HG02884 (cell line): ENCODE data around the gene NTSR1.

ENCODE experiments used
- ATAC-seq: cut with Tn5 transposase; IDR thresholded peaks from one replicate; pipeline ENCODE4 v1.9.1; 2021; ENCODE audit warnings: mild to moderate bottlenecking, moderate library complexity; ENCODE audit not compliant: unreplicated experiment

NTSR1 gene

DNA sequence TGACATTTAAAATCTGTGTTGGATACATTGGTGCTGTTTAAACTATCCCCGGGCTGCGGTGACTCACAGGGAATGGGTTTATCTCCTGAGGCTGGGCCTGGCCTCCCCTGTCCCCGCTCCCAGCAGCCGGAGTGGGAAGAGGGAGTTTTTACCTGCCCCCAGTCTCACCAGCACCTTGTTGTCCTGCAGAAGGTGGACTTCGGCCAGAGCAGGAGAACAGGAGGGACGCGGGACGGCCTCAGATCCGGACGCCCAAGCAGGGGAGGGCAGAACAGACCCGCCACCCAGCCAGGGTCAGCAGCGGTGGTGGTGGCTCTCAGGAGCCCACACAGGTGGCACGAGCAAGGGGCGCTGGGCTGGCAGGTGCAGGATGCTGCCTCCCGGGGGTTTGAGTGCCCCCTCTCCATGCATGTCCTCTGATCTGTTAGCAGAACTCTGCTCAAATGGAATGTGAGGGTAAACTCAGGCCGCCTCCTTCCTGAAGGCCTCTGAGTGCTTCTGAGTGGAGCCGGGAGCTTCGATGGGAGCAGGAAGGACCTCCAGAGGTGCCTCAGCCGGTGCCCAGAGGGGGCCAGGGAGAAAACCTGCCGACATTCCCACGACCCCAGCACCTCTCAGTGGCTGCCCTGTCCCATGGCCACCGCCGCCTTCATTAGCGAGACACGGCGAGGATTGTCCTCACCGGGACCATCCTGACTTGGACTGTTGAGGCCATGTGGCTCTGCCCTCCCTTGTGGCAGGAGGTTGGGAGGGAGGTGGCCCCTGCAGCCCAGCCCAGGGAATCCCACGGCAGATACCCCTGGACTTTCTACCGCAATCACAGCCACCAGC lies 44.2 kb downstream of the NTSR1 start:
- ATAC-seq = no peak

- ATAC-seq = no peak
Observed at GRCh38 chr20:62753626-62754025, 45.0 kb downstream of the NTSR1 start.

DNA sequence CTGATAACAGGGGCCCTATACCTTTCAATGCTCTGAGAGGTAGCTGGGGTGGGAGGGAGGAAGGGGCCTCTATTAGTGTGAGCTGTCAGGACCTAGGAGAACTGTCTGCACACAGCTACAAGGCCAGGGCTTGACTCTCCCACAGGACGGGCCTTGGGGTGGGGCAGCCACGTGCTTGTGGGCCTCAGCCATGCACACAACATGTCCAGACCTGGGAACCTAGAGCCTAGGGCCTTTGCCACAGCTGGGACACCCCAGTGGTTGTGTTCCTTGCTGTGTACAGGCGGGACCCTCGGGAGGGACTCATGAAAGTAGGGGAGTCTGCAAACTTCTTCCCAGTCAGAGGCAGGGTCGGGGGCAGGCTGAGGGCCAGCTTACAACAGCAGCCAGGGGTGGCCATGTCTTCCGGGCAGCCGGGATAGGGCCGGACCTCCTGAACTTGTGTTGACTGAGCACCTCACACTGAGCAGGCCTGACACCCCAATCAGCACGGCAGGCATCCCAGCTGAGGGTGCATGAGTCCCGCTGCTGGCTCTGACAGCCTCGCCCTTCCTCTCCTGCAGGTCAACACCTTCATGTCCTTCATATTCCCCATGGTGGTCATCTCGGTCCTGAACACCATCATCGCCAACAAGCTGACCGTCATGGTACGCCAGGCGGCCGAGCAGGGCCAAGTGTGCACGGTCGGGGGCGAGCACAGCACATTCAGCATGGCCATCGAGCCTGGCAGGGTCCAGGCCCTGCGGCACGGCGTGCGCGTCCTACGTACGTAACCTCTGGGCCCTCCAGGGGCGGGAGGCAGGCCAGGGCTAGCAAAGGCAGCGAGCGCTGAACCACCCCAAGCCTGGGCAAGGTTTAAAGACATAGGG lies 45.7 kb downstream of the NTSR1 start:
- ATAC-seq = no peak

DNA sequence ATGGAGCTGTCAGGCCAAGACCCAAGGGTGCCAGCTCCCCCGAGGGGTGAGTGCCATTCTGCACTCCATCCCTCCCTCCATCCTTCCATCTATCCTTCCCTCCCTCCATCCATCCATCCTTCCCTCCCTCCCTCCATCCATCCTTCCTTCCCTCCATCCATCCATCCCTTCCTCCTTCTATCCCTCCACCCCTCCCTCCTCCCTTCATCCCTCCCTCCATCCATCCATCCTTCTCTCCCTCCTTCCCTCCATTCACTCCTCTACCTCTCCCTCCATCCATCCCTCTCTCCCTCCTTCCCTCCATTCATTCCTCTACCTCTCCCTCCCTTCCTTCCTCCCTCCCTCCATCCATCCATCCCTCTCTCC lies 46.3 kb downstream of the NTSR1 start:
- ATAC-seq = no peak

- ATAC-seq = no peak
Observed at GRCh38 chr20:62755817-62756724, 47.4 kb downstream of the NTSR1 start.

DNA sequence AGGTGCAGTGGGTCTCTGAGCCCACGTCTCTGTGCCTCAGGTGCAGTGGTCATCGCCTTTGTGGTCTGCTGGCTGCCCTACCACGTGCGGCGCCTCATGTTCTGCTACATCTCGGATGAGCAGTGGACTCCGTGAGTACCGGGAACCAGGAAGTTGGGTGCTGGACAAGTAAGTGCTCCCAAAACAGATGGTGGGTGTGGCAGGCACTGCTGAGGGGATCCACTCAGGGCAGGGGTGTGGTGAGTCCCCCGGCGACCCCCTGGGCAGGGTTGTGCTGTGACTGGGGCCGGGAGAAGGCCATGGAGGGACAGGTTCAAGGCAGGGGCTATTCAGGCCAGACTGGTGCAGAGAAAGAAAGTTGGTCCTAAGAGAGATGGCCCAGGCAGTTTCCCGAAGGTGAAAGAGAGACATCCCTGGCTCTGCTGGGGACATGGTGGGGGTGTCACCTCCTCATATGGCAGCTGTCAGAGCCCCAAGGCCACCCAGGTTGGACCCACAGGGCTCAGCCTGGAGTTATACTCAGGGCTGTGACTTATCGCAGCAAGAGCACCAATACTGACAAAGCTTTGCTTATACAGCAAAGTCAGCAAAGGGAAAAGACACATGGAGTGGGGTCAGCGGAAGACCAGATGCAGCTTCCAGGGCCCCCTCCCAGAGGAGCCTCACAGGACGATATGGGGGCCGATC lies 49.7 kb downstream of the NTSR1 start:
- ATAC-seq = no peak

- ATAC-seq = no peak
Observed at GRCh38 chr20:62759981-62760431, 51.4 kb downstream of the NTSR1 start.

- no peak for ATAC-seq
Observed at GRCh38 chr20:62760471-62760855, 51.8 kb downstream of the NTSR1 start.

DNA sequence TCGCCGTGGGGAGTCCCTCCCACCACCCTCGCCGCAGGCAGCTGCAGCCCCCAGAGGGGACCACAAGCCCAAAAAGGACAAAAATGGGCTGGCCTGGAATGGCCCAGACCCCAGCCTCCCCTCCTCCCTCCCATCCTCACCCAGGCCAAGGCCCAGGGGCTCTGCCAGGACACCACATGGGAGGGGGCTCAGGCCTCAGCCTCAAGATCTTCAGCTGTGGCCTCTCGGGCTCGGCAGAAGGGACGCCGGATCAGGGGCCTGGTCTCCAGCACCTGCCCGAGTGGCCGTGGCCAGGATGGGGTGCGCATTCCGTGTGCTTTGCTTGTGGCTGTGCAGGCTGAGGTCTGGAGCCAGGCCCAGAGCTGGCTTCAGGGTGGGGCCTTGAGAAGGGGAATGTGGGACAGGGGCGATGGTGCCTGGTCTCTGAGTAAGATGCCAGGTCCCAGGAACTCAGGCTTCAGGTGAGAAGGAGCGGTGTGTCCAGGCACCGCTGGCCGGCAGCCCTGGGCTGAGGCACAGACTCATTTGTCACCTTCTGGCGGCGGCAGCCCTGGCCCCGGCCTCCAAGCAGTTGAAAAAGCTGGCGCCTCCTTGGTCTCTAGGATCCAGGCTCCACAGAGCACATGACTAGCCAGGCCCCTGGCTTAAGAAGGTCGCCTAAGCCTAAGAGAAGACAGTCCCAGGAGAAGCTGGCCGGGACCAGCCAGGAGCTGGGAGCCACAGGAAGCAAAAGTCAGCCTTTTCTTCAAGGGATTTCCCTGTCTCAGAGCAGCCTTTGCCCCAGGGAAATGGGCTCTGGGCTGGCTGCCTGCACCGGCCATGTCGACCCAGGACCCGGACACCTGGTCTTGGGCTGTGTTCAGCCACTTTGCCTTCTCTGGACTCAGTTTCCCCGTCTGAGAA lies 52.5 kb downstream of the NTSR1 start:
- ATAC-seq = no peak

- no peak for ATAC-seq
Observed at GRCh38 chr20:62761759-62762131, 53.1 kb downstream of the NTSR1 start.

DNA sequence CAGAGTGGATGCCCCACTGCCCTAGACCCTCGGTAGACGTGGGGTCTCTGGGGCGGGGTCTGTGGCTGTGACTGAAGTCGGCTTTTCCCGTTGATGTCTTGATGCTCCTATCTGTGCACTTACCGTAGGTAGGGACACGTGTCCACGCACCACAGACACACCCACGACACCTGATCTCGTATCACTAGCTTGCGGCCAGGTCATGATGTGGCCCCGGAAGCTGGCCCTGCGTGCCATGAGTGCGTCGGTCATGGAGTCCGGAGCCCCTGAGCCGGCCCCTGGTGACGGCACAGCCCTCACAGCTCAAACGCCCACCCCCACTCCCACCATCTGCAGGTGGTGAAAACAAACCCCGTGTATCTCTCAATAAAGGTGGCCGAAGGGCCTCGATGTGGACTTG lies 53.7 kb downstream of the NTSR1 start:
- no peak for ATAC-seq

DNA sequence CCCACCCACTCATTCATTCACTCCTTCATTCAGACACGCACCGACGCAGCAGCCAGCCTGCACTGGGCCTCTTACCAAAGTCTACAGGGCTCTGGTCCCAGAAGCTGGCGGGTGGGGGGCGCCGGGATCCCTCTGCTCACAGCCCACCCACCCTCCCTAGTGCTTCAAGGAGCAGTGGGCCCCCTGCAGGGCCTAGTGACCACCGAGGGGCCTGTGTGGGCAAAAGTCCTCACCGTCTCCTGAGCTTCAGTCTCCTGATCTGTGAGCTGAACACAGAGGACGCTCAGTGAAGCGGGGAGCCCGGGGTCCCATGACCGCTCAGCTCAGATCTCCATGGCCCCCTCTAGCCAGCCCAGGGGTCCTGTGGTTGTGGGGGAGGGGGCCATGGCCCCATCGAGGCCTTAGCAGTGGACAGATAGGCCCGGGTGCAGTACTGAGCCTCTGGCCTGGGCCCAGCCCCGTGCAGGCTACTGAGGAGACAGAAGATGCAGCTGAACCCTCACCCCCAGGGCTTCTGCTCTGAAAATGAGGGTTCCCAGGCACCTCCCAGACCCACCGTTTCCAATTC lies 54.2 kb downstream of the NTSR1 start:
- no peak for ATAC-seq

DNA sequence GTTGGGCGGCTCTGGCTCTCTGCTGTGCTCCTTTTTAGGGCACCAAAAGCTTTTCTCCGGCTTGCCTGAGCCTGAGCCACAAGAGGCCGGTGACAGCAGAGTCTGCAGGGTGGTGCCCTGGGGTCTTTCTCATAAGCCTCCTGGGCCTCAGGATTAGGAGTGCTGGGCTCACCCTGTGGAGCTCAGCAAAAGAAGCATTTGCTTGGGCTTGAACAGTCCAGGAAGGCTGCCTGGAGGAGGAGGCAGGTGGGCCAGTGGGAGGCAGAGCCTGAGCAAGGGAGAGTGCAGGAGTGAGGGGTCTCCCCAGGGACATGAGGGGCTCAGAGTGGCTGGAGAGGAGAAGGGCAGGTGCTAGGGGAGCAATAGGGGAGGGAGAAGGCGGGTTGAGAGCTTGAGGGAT lies 54.8 kb downstream of the NTSR1 start:
- no peak for ATAC-seq

GRCh38 chr20:62764156-62764935 lies 55.7 kb downstream of the NTSR1 start:
- ATAC-seq = no peak

DNA sequence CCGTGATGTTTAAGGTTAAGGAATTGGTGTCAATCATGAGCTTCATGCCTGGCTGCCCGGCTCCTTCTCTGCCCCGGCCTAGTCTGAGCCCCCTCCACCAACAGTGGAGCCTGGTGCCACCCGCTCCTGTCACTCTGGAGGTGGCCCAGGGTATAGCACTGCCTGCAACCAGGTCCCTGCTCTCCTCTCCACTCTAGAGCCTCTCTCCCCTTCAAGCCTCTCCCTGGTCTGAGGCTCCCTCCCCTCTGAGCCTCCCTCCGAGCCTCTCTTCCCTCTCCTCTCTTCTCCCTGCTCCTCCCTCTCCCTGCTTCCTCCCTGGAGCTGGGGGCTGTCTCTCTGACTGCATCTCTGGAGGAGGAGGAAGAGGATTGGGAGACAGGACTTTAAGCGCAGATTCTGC lies 56.4 kb downstream of the NTSR1 start:
- no peak for ATAC-seq

DNA sequence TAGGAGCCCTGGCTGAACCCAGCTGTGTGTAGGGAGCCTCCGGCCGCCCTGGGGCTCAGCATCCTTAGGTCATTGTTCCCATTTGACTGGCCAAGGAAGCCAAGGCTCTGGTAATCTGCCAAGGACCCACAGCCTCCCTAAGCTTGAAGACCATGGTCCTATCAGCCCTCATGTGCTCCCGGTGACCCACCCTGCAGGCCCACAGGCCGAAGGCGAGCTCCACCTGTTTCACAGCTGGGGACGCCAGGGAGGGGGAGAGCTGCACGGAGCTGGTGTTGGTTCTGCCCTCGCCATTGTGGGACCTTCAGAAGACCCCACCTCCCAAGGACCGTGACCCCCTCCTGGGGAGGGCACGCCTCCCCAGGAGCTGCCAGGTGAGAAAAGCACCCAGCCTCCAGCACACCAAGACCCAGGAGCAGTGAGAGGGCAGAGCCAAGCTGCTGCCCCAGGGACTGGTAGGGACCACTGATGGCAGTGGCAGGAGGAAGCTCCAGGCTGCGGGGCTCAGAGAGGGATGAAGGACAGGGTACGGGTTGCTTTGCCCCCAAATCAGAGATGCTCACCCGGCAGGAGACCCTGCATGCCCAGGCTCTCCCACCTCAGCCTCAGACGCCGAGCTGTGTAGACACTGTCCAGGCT lies 56.9 kb downstream of the NTSR1 start:
- ATAC-seq = no peak

DNA sequence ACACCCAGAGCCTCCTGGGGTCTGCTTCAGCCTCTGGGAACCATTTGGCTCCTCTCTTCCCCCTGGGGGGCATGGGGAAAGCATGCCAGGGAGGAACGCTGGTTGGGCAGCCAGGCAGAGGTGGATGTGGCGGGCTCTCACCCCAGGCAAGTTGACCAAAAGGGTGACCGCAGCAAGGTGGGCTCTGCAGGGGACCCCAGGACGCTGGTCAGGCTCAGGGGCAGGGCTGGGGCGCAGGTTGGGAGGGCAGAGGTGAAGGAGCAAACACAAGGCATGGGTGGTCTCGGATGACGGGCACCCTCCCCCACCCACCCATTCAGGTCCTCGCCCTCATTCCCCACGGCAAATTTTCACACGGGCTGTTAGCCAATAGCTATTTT lies 57.4 kb downstream of the NTSR1 start:
- no peak for ATAC-seq

- ATAC-seq = no peak
Observed at GRCh38 chr20:62766716-62767115, 58.1 kb downstream of the NTSR1 start.
